IPS-NIHi7 (cell line): ENCODE measurements around the gene AMN.
A peak's percentile ranks its signal among the peaks of the same experiment; 100 is the strongest.

ENCODE experiments used
- DNase-seq: peaks from one replicate; pipeline ENCODE4 v3.0.0; 2012; ENCODE audit warnings: mixed read lengths; ENCODE audit errors: extremely low spot score

Gene AMN

GRCh38 chr14:102927878-102928411 lies 5.5 kb downstream of the AMN start:
- peak; percentile 55 for DNase-seq

- DNase-seq = peak; percentile 90
These were observed 6.2 kb downstream of the AMN start for GRCh38 chr14:102928412-102929240.

GRCh38 chr14:102929241-102930137 lies 7.0 kb downstream of the AMN start:
- DNase-seq = no peak

- peak; percentile 71 for DNase-seq
These were observed 7.8 kb downstream of the AMN start for GRCh38 chr14:102930138-102930752.

- peak; percentile 71 for DNase-seq
These were observed 8.5 kb downstream of the AMN start for GRCh38 chr14:102930753-102931579.

- no peak for DNase-seq
These were observed 9.3 kb downstream of the AMN start for GRCh38 chr14:102931580-102932285.

GRCh38 chr14:102932484-102933248 lies 10.2 kb downstream of the AMN start:
- DNase-seq = no peak

- DNase-seq = no peak
These were observed 11.3 kb downstream of the AMN start for GRCh38 chr14:102933618-102934231.

GRCh38 chr14:102935756-102936155 lies 13.3 kb downstream of the AMN start:
- no peak for DNase-seq

- no peak for DNase-seq
These were observed 15.1 kb downstream of the AMN start for GRCh38 chr14:102937331-102938175.

GRCh38 chr14:102938191-102938590 lies 15.7 kb downstream of the AMN start:
- no peak for DNase-seq

- no peak for DNase-seq
These were observed 16.9 kb downstream of the AMN start for GRCh38 chr14:102939329-102939728.

GRCh38 chr14:102939820-102940561 lies 17.5 kb downstream of the AMN start:
- no peak for DNase-seq

GRCh38 chr14:102940729-102941362 lies 18.4 kb downstream of the AMN start:
- no peak for DNase-seq

- no peak for DNase-seq
These were observed 19.1 kb downstream of the AMN start for GRCh38 chr14:102941419-102942011.

- no peak for DNase-seq
These were observed 19.6 kb downstream of the AMN start for GRCh38 chr14:102942069-102942468.

GRCh38 chr14:102943454-102943853 lies 21.0 kb downstream of the AMN start:
- DNase-seq = no peak
